Measurements from ENCODE around the gene SGMS1.

SGMS1 gene

GRCh38 chr10:50603151-50603850 is 20.5 kb downstream of the SGMS1 start:
- Histone ChIP-seq H3K36me3 (ENCODE audit: low read length) (no peaks in the 10 kb centered on the region; the same call in 1 of the 2 replicates), H3K9ac (ENCODE audit: low read length) (no peak overlapping the region), H3F3A (ENCODE audit: insufficient read depth) (no peaks in the 10 kb centered on the region)

GRCh38 chr10:50601974-50602373 is 21.8 kb downstream of the SGMS1 start:
- no peak overlapping the region for H3K27ac ChIP-seq (ENCODE audit: low read depth, low read length)
- peaks cover 26% of the 10 kb centered on the region for H3K79me2 ChIP-seq (ENCODE audit: insufficient read depth, low read length)
- H2AFZ ChIP-seq (ENCODE audit: low read depth, low read length, severe bottlenecking) = no peak overlapping the region
- TF ChIP-seq EZH2phosphoT487 (conservative IDR thresholded peaks at IDR 0.05; ENCODE audit: low read length) (no peak), CTCF (IDR thresholded peaks at IDR 0.05; ENCODE audit: insufficient read depth, low read length, poor library complexity, severe bottlenecking) (no peak)
- H3K9me3 ChIP-seq (ENCODE audit: insufficient read depth, low read length) = no peaks in the 10 kb centered on the region
- H3K9ac ChIP-seq (ENCODE audit: low read length) = no peak overlapping the region
- no peaks in the 10 kb centered on the region for H3K9me2 ChIP-seq (replicated peaks; ENCODE audit: insufficient read depth, low read length)
- no peaks in the 10 kb centered on the region; the same call in 1 of the 2 replicates for H4K20me1 ChIP-seq (ENCODE audit: low read depth, low read length)
- H3F3A ChIP-seq (ENCODE audit: insufficient read depth) = no peaks in the 10 kb centered on the region
- H3K36me3 ChIP-seq (ENCODE audit: low read length) = no peaks in the 10 kb centered on the region; the same call in 1 of the 2 replicates
- no peaks in the 10 kb centered on the region for H3K27me3 ChIP-seq (ENCODE audit: low read length)
- no peak overlapping the region for H3K4me3 ChIP-seq (ENCODE audit: insufficient read depth, low read length, poor library complexity, severe bottlenecking)
- no peak overlapping the region for H3K4me2 ChIP-seq (ENCODE audit: low read depth, low read length, poor library complexity, severe bottlenecking)

More at GRCh38 chr10:50603151-50603850, 20.5 kb downstream of the SGMS1 start:
- Histone ChIP-seq H3K9me3 (ENCODE audit: insufficient read depth, low read length) (no peaks in the 10 kb centered on the region), H3K4me3 (ENCODE audit: insufficient read depth, low read length, poor library complexity, severe bottlenecking) (no peak overlapping the region), H3K4me2 (ENCODE audit: low read depth, low read length, poor library complexity, severe bottlenecking) (peak overlapping the region; percentile 36), H3K27me3 (ENCODE audit: low read length) (no peaks in the 10 kb centered on the region), H3K9me2 (replicated peaks; ENCODE audit: insufficient read depth, low read length) (no peaks in the 10 kb centered on the region), H3K79me2 (ENCODE audit: insufficient read depth, low read length) (peaks cover 32% of the 10 kb centered on the region), H3K27ac (ENCODE audit: low read depth, low read length) (no peak overlapping the region), H4K20me1 (ENCODE audit: low read depth, low read length) (no peaks in the 10 kb centered on the region; the same call in 1 of the 2 replicates), H2AFZ (ENCODE audit: low read depth, low read length, severe bottlenecking) (no peak overlapping the region)
- TF ChIP-seq EZH2phosphoT487 (conservative IDR thresholded peaks at IDR 0.05; ENCODE audit: low read length) (no peak), CTCF (IDR thresholded peaks at IDR 0.05; ENCODE audit: insufficient read depth, low read length, poor library complexity, severe bottlenecking) (no peak)

- H3K4me2 ChIP-seq (ENCODE audit: low read depth, low read length, poor library complexity, severe bottlenecking) = no peak overlapping the region
- no peak overlapping the region for H2AFZ ChIP-seq (ENCODE audit: low read depth, low read length, severe bottlenecking)
- peaks cover 33% of the 10 kb centered on the region for H3K79me2 ChIP-seq (ENCODE audit: insufficient read depth, low read length)
- no peaks in the 10 kb centered on the region for H3F3A ChIP-seq (ENCODE audit: insufficient read depth)
- no peaks in the 10 kb centered on the region for H3K9me2 ChIP-seq (replicated peaks; ENCODE audit: insufficient read depth, low read length)
- no peaks in the 10 kb centered on the region for H3K27me3 ChIP-seq (ENCODE audit: low read length)
- no peak overlapping the region for H3K27ac ChIP-seq (ENCODE audit: low read depth, low read length)
- H3K9ac ChIP-seq (ENCODE audit: low read length) = no peak overlapping the region
- no peaks in the 10 kb centered on the region for H4K20me1 ChIP-seq (ENCODE audit: low read depth, low read length)
- TF ChIP-seq CTCF (IDR thresholded peaks at IDR 0.05; ENCODE audit: insufficient read depth, low read length, poor library complexity, severe bottlenecking) = no peak
- TF ChIP-seq EZH2phosphoT487 (conservative IDR thresholded peaks at IDR 0.05; ENCODE audit: low read length) = no peak
- no peaks in the 10 kb centered on the region for H3K9me3 ChIP-seq (ENCODE audit: insufficient read depth, low read length)
- H3K36me3 ChIP-seq (ENCODE audit: low read length) = no peaks in the 10 kb centered on the region; the same call in 1 of the 2 replicates
- H3K4me3 ChIP-seq (ENCODE audit: insufficient read depth, low read length, poor library complexity, severe bottlenecking) = no peak overlapping the region
These were observed 22.8 kb downstream of the SGMS1 start for GRCh38 chr10:50600831-50601477.
